Measurements from ENCODE around the gene ASB13.
"Not testable (repeated sequence)": the region's sequence is repeated elsewhere in the genome, so short reads cannot be mapped to it uniquely, and the experiment has no call there.

ASB13 gene

DNA sequence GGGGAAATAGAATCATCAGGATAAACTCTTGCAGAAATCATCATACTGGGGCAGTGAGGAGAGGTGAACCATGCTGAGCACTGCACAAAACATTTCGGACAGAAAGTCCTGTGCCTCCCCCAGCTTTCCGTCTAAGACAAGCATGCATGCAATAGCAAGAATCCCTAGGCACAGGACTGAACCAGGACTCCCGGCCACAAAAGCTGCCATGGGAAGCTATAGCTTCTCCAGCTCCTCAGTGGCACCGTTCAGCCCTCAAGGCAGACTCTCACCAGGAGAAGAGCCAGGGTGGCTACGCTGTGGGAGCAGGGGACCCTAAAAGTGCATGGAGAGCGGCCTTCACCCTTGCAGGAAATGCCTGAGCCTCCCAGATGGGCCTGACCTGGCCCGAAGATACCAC, 70.8 kb downstream of the ASB13 start:
- no peak overlapping the region for H3K4me3 ChIP-seq (ENCODE audit: low read depth, low read length)
- in situ Hi-C loops (cut with HindIII; ENCODE audit: low sequenced_read_pairs), result no loop called here
- TF ChIP-seq, protein P1, sequence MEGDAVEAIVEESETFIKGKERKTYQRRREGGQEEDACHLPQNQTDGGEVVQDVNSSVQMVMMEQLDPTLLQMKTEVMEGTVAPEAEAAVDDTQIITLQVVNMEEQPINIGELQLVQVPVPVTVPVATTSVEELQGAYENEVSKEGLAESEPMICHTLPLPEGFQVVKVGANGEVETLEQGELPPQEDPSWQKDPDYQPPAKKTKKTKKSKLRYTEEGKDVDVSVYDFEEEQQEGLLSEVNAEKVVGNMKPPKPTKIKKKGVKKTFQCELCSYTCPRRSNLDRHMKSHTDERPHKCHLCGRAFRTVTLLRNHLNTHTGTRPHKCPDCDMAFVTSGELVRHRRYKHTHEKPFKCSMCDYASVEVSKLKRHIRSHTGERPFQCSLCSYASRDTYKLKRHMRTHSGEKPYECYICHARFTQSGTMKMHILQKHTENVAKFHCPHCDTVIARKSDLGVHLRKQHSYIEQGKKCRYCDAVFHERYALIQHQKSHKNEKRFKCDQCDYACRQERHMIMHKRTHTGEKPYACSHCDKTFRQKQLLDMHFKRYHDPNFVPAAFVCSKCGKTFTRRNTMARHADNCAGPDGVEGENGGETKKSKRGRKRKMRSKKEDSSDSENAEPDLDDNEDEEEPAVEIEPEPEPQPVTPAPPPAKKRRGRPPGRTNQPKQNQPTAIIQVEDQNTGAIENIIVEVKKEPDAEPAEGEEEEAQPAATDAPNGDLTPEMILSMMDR (IDR thresholded peaks at IDR 0.05; ENCODE audit: low read depth, low read length, missing control alignments), result no peak
- DNase-seq (ENCODE audit: low read depth), result no peak

DNA sequence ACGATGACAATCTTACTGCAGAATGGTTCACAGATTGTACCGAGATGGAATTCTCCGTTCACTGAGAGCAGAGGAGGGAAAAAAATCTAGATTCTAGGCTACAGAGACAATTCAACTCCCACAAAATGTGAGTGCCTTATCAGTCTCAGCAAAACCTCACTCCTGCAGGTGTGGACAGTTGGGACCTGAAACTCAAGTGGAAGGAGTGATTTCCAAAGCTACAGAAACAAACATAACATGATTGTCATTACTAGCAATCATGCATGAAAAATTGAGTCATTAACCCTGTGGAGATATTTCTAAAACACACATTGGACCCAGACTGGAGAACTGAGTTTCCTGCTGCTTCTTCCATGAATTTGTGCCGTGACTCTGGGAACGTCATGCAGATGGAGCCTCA, 71.3 kb downstream of the ASB13 start:
- in situ Hi-C loops (cut with HindIII; ENCODE audit: low sequenced_read_pairs), result no loop called here
- H3K4me3 ChIP-seq (ENCODE audit: low read depth, low read length), result no peak overlapping the region
- no peak for DNase-seq (ENCODE audit: low read depth)
- TF ChIP-seq, protein P1 (IDR thresholded peaks at IDR 0.05; ENCODE audit: low read depth, low read length, missing control alignments), result no peak

DNA sequence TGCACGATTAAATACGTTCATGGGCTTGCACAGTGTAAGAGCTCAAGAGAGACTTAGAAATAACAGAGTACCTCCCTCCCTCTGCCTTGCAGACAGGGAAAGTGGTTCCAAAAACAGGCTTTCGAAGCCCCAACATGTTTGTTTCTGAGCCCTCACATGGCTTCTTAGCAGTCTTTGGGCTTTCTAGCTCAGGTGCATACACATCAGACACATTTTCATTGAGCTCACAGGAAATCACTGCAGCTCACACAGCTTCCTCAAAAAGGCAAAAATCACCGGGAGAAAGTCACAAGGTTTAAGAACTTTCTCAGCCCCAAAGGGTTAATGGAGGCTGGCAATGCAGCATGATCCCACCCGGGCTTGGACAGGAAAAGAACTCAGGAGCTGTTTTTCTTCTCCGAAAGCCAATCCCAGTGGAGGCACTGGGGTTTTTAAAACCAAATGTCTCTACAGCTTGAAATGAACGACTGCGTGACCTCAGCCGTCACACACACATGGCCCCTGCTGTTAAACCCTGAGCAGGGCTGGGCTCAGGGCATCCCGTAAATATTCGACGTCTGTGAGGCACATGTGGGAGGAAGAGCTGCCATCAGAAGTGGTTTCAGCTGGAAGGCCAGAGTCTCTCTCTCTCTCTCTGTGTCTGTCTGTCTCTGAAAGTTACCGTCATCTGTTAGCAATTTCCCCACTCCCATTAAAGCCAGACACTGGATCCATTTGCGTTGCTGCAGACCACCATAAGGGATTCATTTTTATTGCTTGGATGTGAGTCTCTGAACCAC, 71.9 kb downstream of the ASB13 start:
- no peak for DNase-seq (ENCODE audit: low read depth)
- TF ChIP-seq, protein P1 (IDR thresholded peaks at IDR 0.05; ENCODE audit: low read depth, low read length, missing control alignments), result no peak
- in situ Hi-C loops (cut with HindIII; ENCODE audit: low sequenced_read_pairs), result no loop called here
- H3K4me3 ChIP-seq (ENCODE audit: low read depth, low read length), result no peak overlapping the region

DNA sequence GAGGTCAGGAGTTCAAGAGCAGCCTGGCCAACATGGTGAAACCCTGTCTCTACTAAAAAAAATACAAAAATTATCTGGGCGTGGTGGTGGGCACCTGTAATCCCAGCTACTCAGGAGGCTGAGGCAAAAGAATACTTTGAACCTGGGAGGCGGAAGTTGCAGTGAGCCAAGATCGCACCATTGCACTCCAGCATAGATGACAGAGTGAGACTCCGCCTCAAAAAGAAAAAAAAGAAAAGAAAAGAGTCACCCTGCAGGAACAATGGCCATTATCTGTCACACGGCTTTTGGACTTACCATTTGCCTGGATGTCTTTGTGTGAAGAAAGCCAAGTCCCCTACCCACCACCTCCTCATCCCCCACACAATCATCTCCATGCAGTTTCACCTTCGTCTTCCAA, 73.0 kb downstream of the ASB13 start:
- in situ Hi-C loops (cut with HindIII; ENCODE audit: low sequenced_read_pairs); H3K4me3 ChIP-seq (ENCODE audit: low read depth, low read length); DNase-seq (ENCODE audit: low read depth): not testable (repeated sequence)

DNA sequence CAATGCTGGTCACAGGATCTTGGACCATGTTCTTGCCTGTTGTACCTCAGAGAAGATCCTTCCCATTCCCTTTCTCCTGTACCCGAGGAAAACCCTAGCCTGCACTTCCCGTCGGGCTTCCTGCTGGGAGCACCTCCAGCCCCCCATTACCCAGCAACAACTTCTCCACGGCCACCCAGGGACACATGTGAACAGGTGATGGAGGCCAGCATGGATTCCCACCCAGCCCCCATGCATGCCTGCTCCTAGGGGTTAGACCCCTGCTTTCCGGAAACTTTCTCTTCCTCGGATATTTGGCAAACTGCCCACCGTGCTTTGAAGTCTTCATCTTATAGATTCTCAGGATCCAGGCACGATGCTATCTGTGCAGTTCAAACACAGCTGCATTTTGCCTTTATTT, 74.3 kb downstream of the ASB13 start:
- no peak overlapping the region for H3K4me3 ChIP-seq (ENCODE audit: low read depth, low read length)
- in situ Hi-C loops (cut with HindIII; ENCODE audit: low sequenced_read_pairs), result no loop called here
- no peak for DNase-seq (ENCODE audit: low read depth)
- TF ChIP-seq, protein P1 (IDR thresholded peaks at IDR 0.05; ENCODE audit: low read depth, low read length, missing control alignments), result no peak

DNA sequence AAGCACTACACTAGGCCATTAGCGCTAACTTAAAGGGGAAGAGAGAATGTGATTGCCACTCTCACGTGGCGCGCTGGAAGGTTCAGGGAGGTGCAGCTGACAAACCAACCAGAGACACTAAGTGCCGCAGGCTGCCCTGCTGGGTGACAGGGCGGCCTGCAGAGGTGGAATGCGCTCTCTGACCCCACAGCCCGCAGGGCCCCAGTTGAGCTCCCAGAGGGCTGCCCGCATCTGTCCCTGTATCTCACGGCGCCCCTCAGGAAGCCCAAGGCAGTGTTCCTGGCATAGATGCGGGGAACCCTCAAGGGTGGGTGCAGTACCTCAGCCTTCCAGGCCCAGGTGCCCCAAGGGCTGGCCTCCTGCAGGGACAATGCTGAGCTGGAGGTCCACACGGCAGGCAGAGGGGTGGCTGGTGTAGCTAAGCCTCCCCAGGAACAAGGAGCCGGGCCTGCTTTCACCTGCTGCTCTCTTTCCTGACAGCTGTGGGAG, 75.0 kb downstream of the ASB13 start:
- TF ChIP-seq, protein P1 (IDR thresholded peaks at IDR 0.05; ENCODE audit: low read depth, low read length, missing control alignments), result no peak
- no peak overlapping the region for H3K4me3 ChIP-seq (ENCODE audit: low read depth, low read length)
- DNase-seq (ENCODE audit: low read depth), result no peak
- in situ Hi-C loops (cut with HindIII; ENCODE audit: low sequenced_read_pairs), result no loop called here

DNA sequence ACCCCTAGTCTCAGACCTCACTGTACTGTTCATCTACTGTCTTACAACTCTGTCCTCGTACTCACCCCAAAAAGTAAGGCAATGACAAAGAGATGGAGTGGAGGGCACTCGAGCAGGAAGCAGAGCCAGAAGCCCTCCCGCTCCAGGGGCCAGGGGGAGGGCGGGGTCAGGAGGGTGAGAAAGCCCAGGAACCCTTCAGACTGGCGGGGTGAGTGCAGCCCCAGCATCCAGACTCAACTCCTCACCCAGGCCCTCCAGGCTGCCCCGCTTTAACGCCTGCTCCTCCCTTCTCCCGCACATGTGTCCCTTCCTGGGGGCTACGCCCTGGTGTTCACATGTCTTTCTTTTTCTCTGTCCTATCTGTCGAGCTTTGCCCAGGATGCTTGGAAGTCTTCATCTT, 75.6 kb downstream of the ASB13 start:
- DNase-seq (ENCODE audit: low read depth), result no peak
- TF ChIP-seq, protein P1 (IDR thresholded peaks at IDR 0.05; ENCODE audit: low read depth, low read length, missing control alignments), result no peak
- H3K4me3 ChIP-seq (ENCODE audit: low read depth, low read length), result no peak overlapping the region
- in situ Hi-C loops (cut with HindIII; ENCODE audit: low sequenced_read_pairs), result no loop called here
